H1 (cell line): ENCODE results near the gene STRA8.

Source experiments
- ATF3 ChIP-seq: IDR thresholded peaks from 2 replicates; pipeline ENCODE4 v1.6.1; 2011; ENCODE audit warnings: low read depth, mild to moderate bottlenecking, low read length; ENCODE audit not compliant: insufficient read depth
- CBX5 ChIP-seq: fragments of 300-800, 300-1000 bp; sonication (generic); IDR thresholded peaks from 2 replicates; pipeline ENCODE4 v1.7.1; 2016; ENCODE audit warnings: antibody characterized with exemption, low read length, low read depth
- CHD2 ChIP-seq: IDR thresholded peaks from 2 replicates; pipeline ENCODE4 v1.6.1; 2012; ENCODE audit warnings: low read length, improper control_type of control experiment
- CTCF ChIP-seq, 3 experiments: IDR thresholded peaks; 1 replicate in 2 of 3; 2 replicates in 1 of 3; pipeline versions ENCODE4 v1.5.1 to v1.6.1; 2011; ENCODE audit warnings: low read length in 3 of 3, mild to moderate bottlenecking in 3 of 3, inconsistent platforms in 2 of 3, low read depth in 1 of 3, moderate library complexity in 1 of 3; ENCODE audit not compliant: insufficient read depth in 1 of 3; ENCODE audit errors: control extremely low read depth in 1 of 3
- HDAC6 ChIP-seq: IDR thresholded peaks from one replicate; pipeline ENCODE4 v1.7.1; 2012; ENCODE audit warnings: low read depth, mild to moderate bottlenecking, inconsistent platforms, low read length, moderate library complexity
- JUND ChIP-seq: IDR thresholded peaks from 2 replicates; pipeline ENCODE4 v1.6.1; 2011; ENCODE audit warnings: mild to moderate bottlenecking, improper control_type of control experiment, low read length
- MAX ChIP-seq: IDR thresholded peaks from 2 replicates; pipeline ENCODE4 v1.6.1; 2012; ENCODE audit warnings: inconsistent platforms
- NANOG ChIP-seq: IDR thresholded peaks from 2 replicates; pipeline ENCODE4 v1.6.1; 2011; ENCODE audit warnings: low read length, low read depth, mild to moderate bottlenecking, inconsistent platforms; ENCODE audit not compliant: insufficient read depth, poor library complexity, severe bottlenecking
- NRF1 ChIP-seq: IDR thresholded peaks from 2 replicates; pipeline ENCODE4 v1.6.1; 2011; ENCODE audit warnings: mild to moderate bottlenecking, low read depth, low read length, improper control_type of control experiment
- POLR2A ChIP-seq, 2 experiments: IDR thresholded peaks; 1 replicate in 1 of 2; 2 replicates in 1 of 2; pipeline ENCODE4 v1.6.1; 2011; ENCODE audit warnings: low read depth in 2 of 2, low read length in 2 of 2, mild to moderate bottlenecking in 2 of 2; ENCODE audit errors: control extremely low read depth in 1 of 2
- POLR2AphosphoS5 ChIP-seq: IDR thresholded peaks from 2 replicates; pipeline ENCODE4 v1.6.1; 2011; ENCODE audit warnings: low read depth, low read length
- RFX5 ChIP-seq: IDR thresholded peaks from 2 replicates; pipeline ENCODE4 v1.6.1; 2011; ENCODE audit warnings: low read depth, low read length, improper control_type of control experiment, borderline replicate concordance
- USF2 ChIP-seq: IDR thresholded peaks from 2 replicates; pipeline ENCODE4 v1.6.1; 2011; ENCODE audit warnings: low read length, improper control_type of control experiment
- ZNF274 ChIP-seq: IDR thresholded peaks from 2 replicates; pipeline ENCODE4 v1.7.0; 2012; ENCODE audit warnings: low read length, borderline replicate concordance; ENCODE audit errors: extremely low read depth

- TF ChIP-seq JUND (no peak), CTCF (IDR thresholded peaks at IDR 0.05; ENCODE audit: control extremely low read depth in 1 of 3, insufficient read depth in 1 of 3, low read depth in 1 of 3, low read length in 3 of 3) (no peak), RFX5 (no peak), ATF3 (no peak), ZNF274 (no peak), NRF1 (no peak), USF2 (no peak), POLR2A (IDR thresholded peaks at IDR 0.05; ENCODE audit: control extremely low read depth in 1 of 2, low read depth in 2 of 2, low read length in 2 of 2) (no peak), CHD2 (no peak), HDAC6 (no peak), MAX (no peak), CBX5 (no peak), POLR2AphosphoS5 (no peak), NANOG (no peak)
These were observed 37.5 kb upstream of the STRA8 start for GRCh38 chr7:135195968-135196629.
